ENCODE results near the gene MFAP3. TPM values are rescaled to one million over a fixed set of nuclear protein-coding genes. Genes with fewer than 3 reads are reported as not detected.
A peak's percentile ranks its signal among the peaks of the same experiment; 100 is the strongest.

The MFAP3 gene
- total RNA-seq, 1 donor from 2014 or later = 31.1 TPM

DNA sequence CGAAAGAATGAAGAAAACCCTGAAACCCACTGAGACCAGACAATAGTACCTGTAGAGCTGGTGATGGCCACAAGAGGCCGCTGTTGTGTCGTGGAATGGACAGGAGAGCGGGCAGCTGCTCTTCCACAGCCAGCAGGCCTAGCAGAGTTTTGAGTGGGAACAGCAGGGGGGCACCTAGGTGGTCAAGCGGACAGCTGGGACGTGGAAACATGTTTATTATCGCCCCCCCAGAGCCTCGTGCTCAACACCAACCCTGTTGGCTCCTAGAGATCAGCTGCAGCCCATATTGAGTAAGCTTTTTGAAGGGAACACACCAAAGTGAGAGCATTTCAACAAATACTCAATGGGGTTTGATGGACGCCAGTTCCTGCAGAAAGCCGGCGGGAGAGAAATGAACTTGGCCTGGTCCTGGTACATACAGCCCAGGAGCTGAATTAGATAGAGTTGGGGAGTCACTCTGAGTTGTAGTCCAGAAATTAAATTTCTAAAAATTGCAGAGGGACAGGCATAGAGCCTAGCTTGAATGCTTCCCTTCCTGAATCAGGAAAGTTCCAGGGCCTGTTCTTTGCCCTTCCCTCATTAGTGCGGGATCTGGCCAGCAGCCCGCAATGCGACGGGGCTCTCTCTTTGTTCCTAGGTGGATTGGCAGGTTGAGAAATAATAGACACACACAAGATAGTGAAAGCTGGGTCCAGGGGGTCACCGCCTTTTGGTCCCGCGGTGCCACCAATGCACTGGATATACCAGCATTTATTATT lies 33.8 kb downstream of the MFAP3 start:
- peaks cover 16% of the 10 kb centered on the region for H3K4me1 ChIP-seq
- H3K4me3 ChIP-seq = no peak overlapping the region
- no peaks in the 10 kb centered on the region for H3K27me3 ChIP-seq (ENCODE audit: low read depth)
- no peak overlapping the region for H3K27ac ChIP-seq
- peak; percentile 93 to 94 for ATAC-seq
- DNase-seq = peak; percentile 85
- intact Hi-C loops (cut with DNase I) = no loop called here
- no peaks in the 10 kb centered on the region for H3K9me3 ChIP-seq
- TF ChIP-seq, protein P1, sequence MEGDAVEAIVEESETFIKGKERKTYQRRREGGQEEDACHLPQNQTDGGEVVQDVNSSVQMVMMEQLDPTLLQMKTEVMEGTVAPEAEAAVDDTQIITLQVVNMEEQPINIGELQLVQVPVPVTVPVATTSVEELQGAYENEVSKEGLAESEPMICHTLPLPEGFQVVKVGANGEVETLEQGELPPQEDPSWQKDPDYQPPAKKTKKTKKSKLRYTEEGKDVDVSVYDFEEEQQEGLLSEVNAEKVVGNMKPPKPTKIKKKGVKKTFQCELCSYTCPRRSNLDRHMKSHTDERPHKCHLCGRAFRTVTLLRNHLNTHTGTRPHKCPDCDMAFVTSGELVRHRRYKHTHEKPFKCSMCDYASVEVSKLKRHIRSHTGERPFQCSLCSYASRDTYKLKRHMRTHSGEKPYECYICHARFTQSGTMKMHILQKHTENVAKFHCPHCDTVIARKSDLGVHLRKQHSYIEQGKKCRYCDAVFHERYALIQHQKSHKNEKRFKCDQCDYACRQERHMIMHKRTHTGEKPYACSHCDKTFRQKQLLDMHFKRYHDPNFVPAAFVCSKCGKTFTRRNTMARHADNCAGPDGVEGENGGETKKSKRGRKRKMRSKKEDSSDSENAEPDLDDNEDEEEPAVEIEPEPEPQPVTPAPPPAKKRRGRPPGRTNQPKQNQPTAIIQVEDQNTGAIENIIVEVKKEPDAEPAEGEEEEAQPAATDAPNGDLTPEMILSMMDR (IDR thresholded peaks at IDR 0.05) = peak; percentile 96
- no peaks in the 10 kb centered on the region for H3K36me3 ChIP-seq

DNA sequence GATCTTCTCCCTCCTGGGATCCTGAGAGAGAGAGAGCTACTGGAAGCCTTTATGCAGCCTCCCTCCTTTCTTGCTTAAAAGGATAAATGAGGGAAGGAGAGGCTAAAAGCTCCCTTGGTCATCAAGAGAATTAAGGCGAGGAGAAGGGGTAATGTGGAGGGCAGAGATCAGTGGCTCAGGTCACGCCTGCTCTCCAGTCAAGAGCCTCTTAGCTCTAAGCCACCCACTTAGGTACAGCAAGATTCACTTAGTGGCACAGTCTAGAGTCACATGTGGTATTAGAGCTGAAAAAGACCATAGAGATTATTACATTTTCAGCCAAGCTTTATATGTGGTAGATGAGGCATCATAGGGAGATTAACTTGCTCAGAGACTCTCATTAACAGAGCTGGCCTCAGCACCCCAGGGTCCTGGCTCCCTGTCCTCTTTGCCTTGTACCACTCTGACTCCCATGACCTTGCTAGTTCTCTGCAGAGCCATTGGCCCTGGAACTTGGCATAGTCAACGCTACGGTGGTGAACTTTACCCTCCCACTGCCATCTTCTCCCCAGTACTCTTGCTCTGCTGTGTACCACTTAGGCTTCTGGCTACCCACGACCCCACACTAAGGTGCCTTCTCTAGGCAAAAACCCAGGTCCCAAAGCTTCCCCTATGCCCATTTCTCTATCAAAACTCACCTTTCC lies 37.6 kb downstream of the MFAP3 start:
- intact Hi-C loops (cut with DNase I) = no loop called here
- Histone ChIP-seq H3K4me3 (no peak overlapping the region), H3K27me3 (ENCODE audit: low read depth) (no peaks in the 10 kb centered on the region), H3K9me3 (no peaks in the 10 kb centered on the region), H3K27ac (no peak overlapping the region), H3K4me1 (peaks cover 26% of the 10 kb centered on the region), H3K36me3 (no peaks in the 10 kb centered on the region)
- DNase-seq = no peak
- TF ChIP-seq, protein P1 (IDR thresholded peaks at IDR 0.05) = no peak
- peak; percentile 68 to 73 for ATAC-seq

DNA sequence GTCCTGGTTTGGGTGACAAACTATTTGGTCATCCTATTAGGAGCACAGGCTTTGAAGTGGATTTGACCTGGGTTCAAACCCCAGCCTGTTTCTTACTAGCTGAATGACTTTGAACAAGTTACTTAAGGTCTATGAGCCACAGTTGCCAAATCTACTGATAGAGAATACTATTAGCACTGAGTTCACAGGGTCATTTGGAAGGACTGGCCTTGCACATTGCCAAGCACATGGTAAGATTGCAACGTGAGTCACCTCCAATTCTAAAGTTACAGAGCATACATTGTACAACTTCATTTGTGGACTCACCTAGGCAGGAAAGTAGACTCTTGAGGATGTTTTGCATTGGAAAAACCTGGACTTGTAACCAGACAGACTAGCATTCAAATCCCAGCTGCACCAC lies 38.9 kb downstream of the MFAP3 start:
- DNase-seq (no peak), ATAC-seq (peak; percentile 64 to 80)
- TF ChIP-seq, protein P1 (IDR thresholded peaks at IDR 0.05) = no peak
- H3K27me3 ChIP-seq (ENCODE audit: low read depth) = no peaks in the 10 kb centered on the region
- peaks cover 26% of the 10 kb centered on the region for H3K4me1 ChIP-seq
- H3K4me3 ChIP-seq = no peak overlapping the region
- intact Hi-C loops (cut with DNase I) = no loop called here
- no peaks in the 10 kb centered on the region for H3K36me3 ChIP-seq
- H3K9me3 ChIP-seq = no peaks in the 10 kb centered on the region
- H3K27ac ChIP-seq = no peak overlapping the region

DNA sequence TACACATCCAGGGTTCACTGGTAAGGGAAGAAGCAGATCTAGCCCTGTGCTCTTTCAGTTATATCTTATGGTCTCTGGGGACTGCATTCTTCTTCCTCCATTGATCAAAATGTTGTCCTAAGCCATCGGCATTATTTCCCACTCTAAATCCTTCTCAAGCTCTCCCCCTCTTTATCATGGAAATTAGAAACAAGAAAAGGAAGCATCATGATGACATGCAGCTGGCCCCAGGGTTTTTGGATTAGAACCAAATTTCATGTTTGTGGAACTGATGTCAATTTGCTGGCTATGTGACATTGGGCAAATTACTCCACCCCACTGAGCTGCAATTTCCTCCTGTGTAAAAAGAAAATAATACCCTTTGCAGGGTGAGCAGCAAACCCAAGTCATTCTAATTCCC lies 39.5 kb downstream of the MFAP3 start:
- H3K27ac ChIP-seq = no peak overlapping the region
- no peak for ATAC-seq

DNA sequence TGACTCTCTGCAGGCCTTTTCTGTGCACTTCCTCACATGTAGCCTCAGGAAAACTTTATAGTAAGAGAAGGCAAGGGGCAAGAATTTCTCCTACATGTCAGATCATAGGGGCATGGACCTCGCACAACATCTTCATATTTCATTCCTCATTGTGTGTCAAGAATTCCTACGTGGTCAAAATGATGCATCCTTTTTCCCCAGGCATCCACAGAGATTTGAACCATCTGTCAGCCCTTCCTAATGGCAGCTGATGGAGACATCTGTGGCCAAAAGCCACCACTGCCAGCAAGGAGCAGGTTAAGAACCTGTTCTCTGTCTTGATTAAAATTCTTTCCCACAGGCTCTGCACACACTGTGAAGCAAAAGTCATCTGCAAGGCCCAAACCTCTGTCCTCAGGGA lies 42.5 kb downstream of the MFAP3 start:
- no peak overlapping the region for H3K4me3 ChIP-seq
- H3K27ac ChIP-seq = no peak overlapping the region
- H3K27me3 ChIP-seq (ENCODE audit: low read depth) = no peaks in the 10 kb centered on the region
- H3K4me1 ChIP-seq = peaks cover 21% of the 10 kb centered on the region
- no peaks in the 10 kb centered on the region for H3K9me3 ChIP-seq
- H3K36me3 ChIP-seq = no peaks in the 10 kb centered on the region
- TF ChIP-seq, protein P1 (IDR thresholded peaks at IDR 0.05) = no peak
- ATAC-seq (no peak), DNase-seq (no peak)
- intact Hi-C loops (cut with DNase I) = no loop called here

More for the DNA sequence above, 39.5 kb downstream of the MFAP3 start:
- H3K36me3 ChIP-seq = no peaks in the 10 kb centered on the region
- H3K9me3 ChIP-seq = no peaks in the 10 kb centered on the region
- no peak for DNase-seq
- TF ChIP-seq, protein P1 (IDR thresholded peaks at IDR 0.05) = no peak
- H3K4me1 ChIP-seq = peaks cover 26% of the 10 kb centered on the region
- H3K27me3 ChIP-seq (ENCODE audit: low read depth) = no peaks in the 10 kb centered on the region
- H3K4me3 ChIP-seq = no peak overlapping the region
- intact Hi-C loops (cut with DNase I) = no loop called here

All from lower lobe of right lung (tissue), 2 donors.